ENCODE measurements around the gene LIN37. TPM values are rescaled to one million over a fixed set of nuclear protein-coding genes. Genes with fewer than 3 reads are reported as not detected.
A peak's percentile ranks its signal among the peaks of the same experiment; 100 is the strongest.

LIN37 gene
- total RNA-seq, 1 donor from 2014 or later: 13.1 TPM

DNA sequence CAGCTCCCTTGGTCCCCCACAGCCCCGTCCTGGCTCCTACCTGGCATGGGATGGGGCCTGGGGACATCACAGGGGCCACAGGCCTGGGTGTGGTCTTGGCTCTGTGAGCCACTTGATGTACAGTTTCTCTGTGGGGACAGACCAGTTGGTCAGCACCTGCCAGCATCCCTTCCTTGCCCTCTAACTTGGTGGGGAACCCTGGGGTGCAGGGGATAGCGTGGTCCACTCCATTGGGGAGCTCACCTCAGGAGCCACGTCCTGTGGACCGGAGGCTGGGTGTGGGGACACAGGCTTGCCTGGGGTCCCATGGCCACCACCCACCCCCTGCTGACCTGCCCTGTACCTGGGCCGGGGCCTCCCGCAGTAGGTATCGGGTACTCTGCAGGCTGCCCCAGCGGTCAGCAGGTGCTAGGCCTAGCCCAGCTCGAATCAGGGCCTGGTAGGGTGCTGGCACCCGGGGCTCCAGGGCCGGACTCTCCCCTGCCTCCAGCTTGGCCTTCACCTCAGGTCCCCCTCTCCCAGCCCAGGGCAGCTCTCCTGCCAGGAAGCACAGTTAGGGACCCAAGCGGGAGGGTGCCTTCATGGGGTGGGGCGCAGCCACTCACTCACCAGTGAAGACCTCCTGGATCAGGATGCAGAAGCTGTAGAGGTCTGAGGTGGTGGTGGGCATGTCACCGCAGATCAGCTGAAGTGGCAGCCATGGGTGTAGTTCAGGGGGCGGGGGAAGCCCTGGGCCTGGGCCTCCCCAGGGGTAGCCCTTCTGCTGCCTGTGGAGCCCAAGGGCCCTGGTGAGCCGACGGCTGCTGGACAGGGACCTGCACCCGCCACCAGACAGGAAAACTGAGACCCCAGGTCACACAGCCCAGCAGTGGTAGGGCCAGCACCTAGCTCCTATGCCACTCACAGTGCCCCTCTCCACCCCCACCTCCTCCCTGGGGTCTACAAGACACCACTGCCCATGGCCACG is 41.9 kb downstream of the LIN37 start:
- H3K4me3 Mint-ChIP-seq (ENCODE audit: low read depth): no peak overlapping the region
- H3K27me3 Mint-ChIP-seq: peaks cover 17% of the 10 kb centered on the region
- TF ChIP-seq, protein P1, sequence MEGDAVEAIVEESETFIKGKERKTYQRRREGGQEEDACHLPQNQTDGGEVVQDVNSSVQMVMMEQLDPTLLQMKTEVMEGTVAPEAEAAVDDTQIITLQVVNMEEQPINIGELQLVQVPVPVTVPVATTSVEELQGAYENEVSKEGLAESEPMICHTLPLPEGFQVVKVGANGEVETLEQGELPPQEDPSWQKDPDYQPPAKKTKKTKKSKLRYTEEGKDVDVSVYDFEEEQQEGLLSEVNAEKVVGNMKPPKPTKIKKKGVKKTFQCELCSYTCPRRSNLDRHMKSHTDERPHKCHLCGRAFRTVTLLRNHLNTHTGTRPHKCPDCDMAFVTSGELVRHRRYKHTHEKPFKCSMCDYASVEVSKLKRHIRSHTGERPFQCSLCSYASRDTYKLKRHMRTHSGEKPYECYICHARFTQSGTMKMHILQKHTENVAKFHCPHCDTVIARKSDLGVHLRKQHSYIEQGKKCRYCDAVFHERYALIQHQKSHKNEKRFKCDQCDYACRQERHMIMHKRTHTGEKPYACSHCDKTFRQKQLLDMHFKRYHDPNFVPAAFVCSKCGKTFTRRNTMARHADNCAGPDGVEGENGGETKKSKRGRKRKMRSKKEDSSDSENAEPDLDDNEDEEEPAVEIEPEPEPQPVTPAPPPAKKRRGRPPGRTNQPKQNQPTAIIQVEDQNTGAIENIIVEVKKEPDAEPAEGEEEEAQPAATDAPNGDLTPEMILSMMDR (IDR thresholded peaks at IDR 0.05; ENCODE audit: unreplicated experiment): no peak
- no peak overlapping the region for H3K27ac Mint-ChIP-seq
- H3K4me1 Mint-ChIP-seq (ENCODE audit: low read depth): no peaks in the 10 kb centered on the region
- DNase-seq (ENCODE audit: low spot score, unreplicated experiment): no peak
- no peaks in the 10 kb centered on the region for H3K9me3 Mint-ChIP-seq (ENCODE audit: low read depth)
- H3K36me3 Mint-ChIP-seq (ENCODE audit: insufficient read depth): peaks cover 3% of the 10 kb centered on the region

DNA sequence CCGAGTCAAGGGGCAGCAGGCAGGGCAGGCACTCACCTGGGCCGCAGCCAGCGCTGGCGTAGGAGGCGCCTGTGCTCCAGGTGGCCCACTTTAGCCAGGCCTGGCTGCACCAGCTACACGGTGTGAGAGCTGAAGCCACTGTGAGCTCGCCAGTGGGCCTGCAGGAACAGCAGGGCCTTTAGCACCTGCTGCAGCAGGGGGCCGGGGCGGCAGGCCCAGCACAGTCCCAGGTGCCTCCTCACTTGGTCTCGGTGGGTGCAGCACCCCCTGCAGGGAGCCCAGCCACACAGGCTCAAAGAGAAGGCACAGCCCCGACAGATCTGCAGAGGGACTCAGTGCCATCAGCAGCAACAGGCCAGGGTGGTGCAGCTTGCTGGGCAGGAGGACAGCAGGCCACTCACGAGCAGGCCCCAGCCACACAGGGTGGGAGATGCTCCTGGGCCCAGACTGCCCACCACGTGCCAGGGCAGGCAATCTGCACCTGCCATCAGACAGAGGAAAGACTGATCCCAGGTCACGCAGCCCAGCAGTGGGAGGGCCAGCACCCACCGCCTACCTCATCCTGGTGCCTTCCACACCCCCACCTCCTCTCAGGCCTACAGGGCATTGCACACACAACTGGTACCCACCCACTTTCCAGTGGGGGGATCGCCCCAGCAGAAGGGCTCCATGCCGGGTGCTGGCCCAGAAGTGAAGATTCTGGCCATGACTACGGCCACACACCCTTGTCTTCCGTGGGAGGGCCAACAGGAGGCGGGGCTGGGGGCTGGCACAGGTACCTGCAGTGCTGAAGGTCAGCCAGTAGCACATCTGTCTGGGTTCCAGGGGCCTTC is 42.8 kb downstream of the LIN37 start:
- H3K36me3 Mint-ChIP-seq (ENCODE audit: insufficient read depth): no peaks in the 10 kb centered on the region
- no peak overlapping the region for H3K4me3 Mint-ChIP-seq (ENCODE audit: low read depth)
- H3K4me1 Mint-ChIP-seq (ENCODE audit: low read depth): no peaks in the 10 kb centered on the region
- TF ChIP-seq, protein P1 (IDR thresholded peaks at IDR 0.05; ENCODE audit: unreplicated experiment): peak; percentile 38
- H3K27ac Mint-ChIP-seq: no peak overlapping the region
- no peak for DNase-seq (ENCODE audit: low spot score, unreplicated experiment)
- H3K27me3 Mint-ChIP-seq: peaks cover 12% of the 10 kb centered on the region
- H3K9me3 Mint-ChIP-seq (ENCODE audit: low read depth): no peaks in the 10 kb centered on the region

DNA sequence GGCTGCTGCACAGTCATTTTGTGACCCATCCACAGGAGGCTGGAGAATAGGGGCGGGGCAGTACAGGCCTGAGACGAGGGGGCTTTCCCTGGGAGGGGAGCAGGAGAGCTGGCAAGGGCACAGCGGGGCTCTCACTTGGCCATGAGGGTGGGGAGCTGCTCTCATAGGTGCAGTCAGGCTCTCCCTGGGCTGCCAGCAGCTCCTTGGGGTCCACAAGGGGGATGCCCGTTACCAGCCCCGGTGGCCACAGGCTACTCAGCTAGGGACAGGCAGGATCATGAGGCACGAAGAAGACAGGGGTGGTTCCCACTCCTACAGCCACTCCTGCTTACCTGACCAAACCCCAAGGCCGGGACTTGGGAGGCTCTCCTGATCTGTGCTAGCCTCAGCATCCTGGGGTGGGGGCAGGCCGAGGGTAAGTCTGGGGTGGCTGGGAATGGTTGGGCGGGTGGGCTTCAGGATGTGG is 43.5 kb downstream of the LIN37 start:
- peaks cover 18% of the 10 kb centered on the region for H3K27me3 Mint-ChIP-seq
- no peaks in the 10 kb centered on the region for H3K36me3 Mint-ChIP-seq (ENCODE audit: insufficient read depth)
- no peak for DNase-seq (ENCODE audit: low spot score, unreplicated experiment)
- no peak overlapping the region for H3K27ac Mint-ChIP-seq
- no peaks in the 10 kb centered on the region for H3K9me3 Mint-ChIP-seq (ENCODE audit: low read depth)
- TF ChIP-seq, protein P1 (IDR thresholded peaks at IDR 0.05; ENCODE audit: unreplicated experiment): no peak
- no peaks in the 10 kb centered on the region for H3K4me1 Mint-ChIP-seq (ENCODE audit: low read depth)
- no peak overlapping the region for H3K4me3 Mint-ChIP-seq (ENCODE audit: low read depth)

DNA sequence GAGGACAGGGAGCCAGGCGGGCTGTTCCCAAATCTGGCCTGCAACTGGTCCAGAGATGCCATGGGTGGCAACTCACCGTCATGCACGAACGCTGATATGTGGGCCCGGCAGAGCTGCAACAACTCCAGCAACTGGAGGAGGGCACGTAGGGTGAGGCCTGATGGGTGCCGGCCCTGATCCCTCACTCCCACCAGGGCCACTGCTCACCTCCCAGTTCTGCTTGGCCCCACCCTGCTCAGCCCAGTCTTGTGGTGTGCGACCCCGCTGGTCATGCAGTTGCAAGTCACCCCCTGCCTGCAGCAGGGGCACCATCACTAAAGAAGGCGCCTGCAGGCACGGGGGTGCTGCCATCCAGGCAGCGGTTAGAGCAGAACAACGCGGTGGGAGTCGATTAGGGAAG is 43.9 kb downstream of the LIN37 start:
- DNase-seq (ENCODE audit: low spot score, unreplicated experiment): no peak
- TF ChIP-seq, protein P1 (IDR thresholded peaks at IDR 0.05; ENCODE audit: unreplicated experiment): no peak
- Mint-ChIP-seq H3K4me1 (ENCODE audit: low read depth) (no peaks in the 10 kb centered on the region), H3K9me3 (ENCODE audit: low read depth) (no peaks in the 10 kb centered on the region), H3K27me3 (peaks cover 23% of the 10 kb centered on the region), H3K4me3 (ENCODE audit: low read depth) (no peak overlapping the region), H3K36me3 (ENCODE audit: insufficient read depth) (no peaks in the 10 kb centered on the region), H3K27ac (no peak overlapping the region)

DNA sequence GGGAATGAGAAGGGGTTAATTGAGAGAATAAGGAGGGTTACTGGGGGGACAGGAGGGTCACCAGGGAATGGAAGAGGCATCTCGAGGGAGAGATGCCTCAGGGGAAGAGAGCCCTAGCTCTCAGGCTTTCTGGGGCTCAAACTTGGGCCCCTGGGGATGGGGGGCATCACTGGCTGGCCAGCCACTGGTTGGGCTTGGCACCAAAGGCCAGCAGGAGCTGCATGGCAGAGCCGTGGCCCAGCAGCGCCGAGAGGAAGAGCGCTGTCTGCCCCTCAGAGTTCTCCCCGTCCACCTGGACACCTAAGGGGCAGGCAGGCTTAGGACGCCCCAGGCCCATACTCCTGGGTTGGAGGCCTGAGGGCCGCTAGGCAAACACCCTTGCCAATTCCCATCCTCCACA is 44.5 kb downstream of the LIN37 start:
- no peak for DNase-seq (ENCODE audit: low spot score, unreplicated experiment)
- no peaks in the 10 kb centered on the region for H3K9me3 Mint-ChIP-seq (ENCODE audit: low read depth)
- H3K4me1 Mint-ChIP-seq (ENCODE audit: low read depth): no peaks in the 10 kb centered on the region
- H3K36me3 Mint-ChIP-seq (ENCODE audit: insufficient read depth): no peaks in the 10 kb centered on the region
- peaks cover 27% of the 10 kb centered on the region for H3K27me3 Mint-ChIP-seq
- TF ChIP-seq, protein P1 (IDR thresholded peaks at IDR 0.05; ENCODE audit: unreplicated experiment): no peak
- H3K27ac Mint-ChIP-seq: no peak overlapping the region
- H3K4me3 Mint-ChIP-seq (ENCODE audit: low read depth): no peak overlapping the region
